ENCODE data around the gene UBE2A.

UBE2A gene

GRCh38 chrX:119614776-119615175 is 40.4 kb downstream of the UBE2A start:
- no peak for DNase-seq

GRCh38 chrX:119617517-119618164 is 43.3 kb downstream of the UBE2A start:
- DNase-seq: no peak

GRCh38 chrX:119618439-119618838 is 44.1 kb downstream of the UBE2A start:
- no peak for DNase-seq

- DNase-seq: no peak
Measured at GRCh38 chrX:119622356-119623232, 48.2 kb downstream of the UBE2A start.

GRCh38 chrX:119624417-119624816 is 50.1 kb downstream of the UBE2A start:
- no peak for DNase-seq

- DNase-seq: no peak
Measured at GRCh38 chrX:119624951-119625668, 50.7 kb downstream of the UBE2A start.

GRCh38 chrX:119625843-119626242 is 51.5 kb downstream of the UBE2A start:
- DNase-seq: no peak

Data from DMS53 (cell line).